GM12878 (cell line): ENCODE data around the gene MAPK8. TPM values are rescaled to one million over a fixed set of nuclear protein-coding genes. Genes with fewer than 3 reads are reported as not detected.

ENCODE experiments used
- ATAC-seq: fragments of 200-7000 bp; cut with Tn5 transposase; 3 replicates; pipeline ENCODE4 v1.9.1; 2020; ENCODE audit warnings: mild to moderate bottlenecking, moderate library complexity
- BruUV-seq: library from RNA; stranded (reverse); fragments of 400-500 nt; replicated peaks from 2 replicates; lab custom pipeline; 2021; lab: Mats Ljungman, UMichigan
- CTCF ChIA-PET: fragments of 300-600 bp; sonication (Branson Sonifier 250); formaldehyde crosslinking; extraction: SDS; loops from one replicate; lab custom pipeline; 2021; ENCODE audit warnings: inconsistent platforms; lab: Yijun Ruan, JAX
- POLR2A ChIA-PET: fragments of 350-600 bp; formaldehyde crosslinking; extraction: SDS; loops from one replicate; lab custom pipeline; 2021; ENCODE audit warnings: inconsistent platforms; lab: Charles Lee
- RAD21 ChIA-PET: fragments of 300-600 bp; sonication (Branson Sonifier 250); formaldehyde crosslinking; loops from one replicate; lab custom pipeline; 2023; ENCODE audit warnings: antibody characterized with exemption; ENCODE audit not compliant: unreplicated experiment; lab: Charles Lee
- SMC1A ChIA-PET: fragments of 300-600 bp; sonication (Branson Sonifier 250); formaldehyde crosslinking; loops from one replicate; lab custom pipeline; 2023; ENCODE audit not compliant: unreplicated experiment, uncharacterized antibody; lab: Charles Lee
- DNase-seq: peaks from one replicate; pipeline ENCODE4 v3.0.0-alpha.2; 2011; ENCODE audit warnings: low read depth, low spot score
- FAIRE-seq: peaks from 3 replicates; lab custom pipeline; 2011; peaks lifted over from hg19 to GRCh38; lab: Jason Lieb, UNC
- H2AFZ ChIP-seq: 2 replicates; pipeline ENCODE4 v1.6.0; 2011; ENCODE audit warnings: low read depth, low read length, control low read depth; ENCODE audit not compliant: control insufficient read depth
- H3K27ac ChIP-seq: 2 replicates; pipeline ENCODE4 v1.5.1; 2011; ENCODE audit warnings: control low read depth; ENCODE audit not compliant: control insufficient read depth, insufficient read depth
- H3K27me3 ChIP-seq, 2 experiments: replicated peaks in 1 of 2; 2 replicates each; pipeline versions ENCODE4 v1.6.0 to v1.6.1; 2011; ENCODE audit warnings: low read length in 1 of 2; ENCODE audit not compliant: control insufficient read depth in 2 of 2, insufficient read depth in 2 of 2
- H3K36me3 ChIP-seq, 2 experiments: 2 replicates each; pipeline ENCODE4 v1.5.1; 2011; ENCODE audit warnings: low read length in 1 of 2; ENCODE audit not compliant: control insufficient read depth in 2 of 2, insufficient read depth in 2 of 2
- H3K4me1 ChIP-seq: 2 replicates; pipeline ENCODE4 v1.6.1; 2011; ENCODE audit warnings: mild to moderate bottlenecking, low read length, moderate library complexity, mixed read lengths; ENCODE audit not compliant: control insufficient read depth, insufficient read depth
- H3K4me2 ChIP-seq: 2 replicates; pipeline ENCODE4 v1.6.0; 2011; ENCODE audit warnings: control low read depth; ENCODE audit not compliant: control insufficient read depth, insufficient read depth
- H3K4me3 ChIP-seq: fragments of 200-600 bp; sonication (generic); 2 replicates; pipeline ENCODE4 v1.5.1; 2016
- H3K79me2 ChIP-seq: 2 replicates; pipeline ENCODE4 v1.6.0; 2011; ENCODE audit warnings: low read length; ENCODE audit not compliant: control insufficient read depth, insufficient read depth
- H3K9ac ChIP-seq: 2 replicates; pipeline ENCODE4 v1.8.0; 2011; ENCODE audit warnings: low read length, control low read depth, mixed read lengths; ENCODE audit not compliant: control insufficient read depth, insufficient read depth
- H3K9me3 ChIP-seq: replicated peaks from 3 replicates; pipeline ENCODE4 v1.5.1; 2011; ENCODE audit warnings: mild to moderate bottlenecking, low read length; ENCODE audit not compliant: control insufficient read depth, insufficient read depth
- H4K20me1 ChIP-seq: 2 replicates; pipeline ENCODE4 v1.6.0; 2011; ENCODE audit not compliant: control insufficient read depth, insufficient read depth
- BRCA1 ChIP-seq: IDR thresholded peaks from 2 replicates; pipeline ENCODE4 v1.6.1; 2011; ENCODE audit warnings: low read depth, low read length, improper control_type of control experiment
- CREB1 ChIP-seq: IDR thresholded peaks from 2 replicates; pipeline ENCODE4 v1.6.1; 2012; ENCODE audit warnings: low read depth, mild to moderate bottlenecking, inconsistent platforms
- EGR1 ChIP-seq, 2 experiments: IDR thresholded peaks; 1 replicate in 1 of 2; 2 replicates in 1 of 2; pipeline ENCODE4 v1.6.1; 2011 to 2012; ENCODE audit warnings: low read depth in 2 of 2, low read length in 2 of 2, borderline replicate concordance in 1 of 2, mild to moderate bottlenecking in 1 of 2, moderate library complexity in 1 of 2
- ETV6 ChIP-seq, 2 experiments: fragments of 450-650 bp in 1 of 2; IDR thresholded peaks in 1 of 2; conservative IDR thresholded peaks in 1 of 2; 2 replicates each; pipeline ENCODE4 v1.6.1; 2014; ENCODE audit warnings: antibody characterized with exemption in 1 of 2, borderline replicate concordance in 1 of 2, low read depth in 1 of 2, mild to moderate bottlenecking in 1 of 2, moderate library complexity in 1 of 2
- IKZF1 ChIP-seq: fragments of 450-650 bp; conservative IDR thresholded peaks from 2 replicates; pipeline ENCODE4 v1.6.1; 2017; ENCODE audit warnings: antibody characterized with exemption, mild to moderate bottlenecking
- KAT2A ChIP-seq: conservative IDR thresholded peaks from 2 replicates; pipeline ENCODE4 v1.6.1; 2011; ENCODE audit warnings: low read depth, low read length; ENCODE audit not compliant: control insufficient read depth
- MTA3 ChIP-seq: IDR thresholded peaks from 2 replicates; pipeline ENCODE4 v1.6.1; 2012; ENCODE audit warnings: low read length, inconsistent platforms, borderline replicate concordance
- MYB ChIP-seq: fragments of 150-350 bp; IDR thresholded peaks from 2 replicates; pipeline ENCODE4 v1.6.1; 2014; ENCODE audit warnings: mild to moderate bottlenecking, low read depth, low read length, borderline replicate concordance
- NFYB ChIP-seq: IDR thresholded peaks from 2 replicates; pipeline ENCODE4 v1.6.1; 2011; ENCODE audit warnings: low read depth, mild to moderate bottlenecking, low read length, improper control_type of control experiment, moderate library complexity; ENCODE audit not compliant: insufficient read depth
- NR2C2 ChIP-seq: IDR thresholded peaks from 2 replicates; pipeline ENCODE4 v1.6.1; 2011; ENCODE audit warnings: borderline replicate concordance, low read depth; ENCODE audit not compliant: control insufficient read depth, insufficient read length
- NR2F1 ChIP-seq: fragments of 450-650 bp; conservative IDR thresholded peaks from 2 replicates; pipeline ENCODE4 v1.6.1; 2017; ENCODE audit warnings: mild to moderate bottlenecking
- POLR2AphosphoS2 ChIP-seq: IDR thresholded peaks from 2 replicates; pipeline ENCODE4 v1.6.1; 2011; ENCODE audit warnings: low read depth, mild to moderate bottlenecking, low read length, improper control_type of control experiment, moderate library complexity
- SIN3A ChIP-seq: IDR thresholded peaks from 2 replicates; pipeline ENCODE4 v1.6.1; 2012; ENCODE audit warnings: low read depth, low read length, improper control_type of control experiment
- SMAD1 ChIP-seq: fragments of 450-650 bp; IDR thresholded peaks from 2 replicates; pipeline ENCODE4 v1.6.1; 2018; ENCODE audit warnings: mild to moderate bottlenecking, low read depth; ENCODE audit not compliant: partially characterized antibody
- SMAD5 ChIP-seq: IDR thresholded peaks from 2 replicates; pipeline ENCODE4 v1.6.1; 2016; ENCODE audit warnings: antibody characterized with exemption, low read depth
- SPI1 ChIP-seq: IDR thresholded peaks from 2 replicates; pipeline ENCODE4 v1.6.1; 2011; ENCODE audit warnings: low read depth, mild to moderate bottlenecking, low read length, moderate library complexity, borderline replicate concordance; ENCODE audit not compliant: insufficient read depth
- TARDBP ChIP-seq: IDR thresholded peaks from 2 replicates; pipeline ENCODE4 v1.6.1; 2016; ENCODE audit warnings: borderline replicate concordance
- TCF7 ChIP-seq: IDR thresholded peaks from 2 replicates; pipeline ENCODE4 v1.6.1; 2014; ENCODE audit warnings: antibody characterized with exemption, borderline replicate concordance
- YY1 ChIP-seq: IDR thresholded peaks from 2 replicates; pipeline ENCODE4 v1.6.1; 2011; ENCODE audit warnings: low read depth, mild to moderate bottlenecking, low read length
- WGBS: methylation state at CpG from one replicate; pipeline ENCODE4 v1.1.6; 2016; ENCODE audit warnings: low lambda C conversion rate; ENCODE audit not compliant: insufficient replicate concordance, insufficient coverage; ENCODE audit errors: missing lambda C conversion rate; 5-methylcytosine and 5-hydroxymethylcytosine counted together
- in situ Hi-C: fragments of 300-500 bp; cut with MboI; formaldehyde crosslinking; loops from 9 replicates; pipeline ENCODE4 v1.14.3; 2018; ENCODE audit warnings: mixed read lengths
- intact Hi-C: fragments of 100-400 bp; cut with micrococcal nuclease; formaldehyde crosslinking; loops from one replicate; pipeline ENCODE4 v1.14.2; 2022; ENCODE audit not compliant: unreplicated experiment
- polyA plus RNA-seq, 11 experiments: library from polyadenylated mRNA; depleted of rRNA in 4 of 11; unstranded in 6 of 11; stranded (reverse) in 5 of 11; fragments of >200 nt; fragmentation: Nextera tagmentation in 4 of 11; fragmentation: Illumina TruSeq in 1 of 11; extraction: Ambion mirVana in 4 of 11; extraction: Trizol in 1 of 11; gene quantifications; 1 replicate in 1 of 11; 2 replicates in 10 of 11; pipeline versions ENCODE4 v1.2.1 to v1.2.3, GENCODE V29; 2011 to 2016; ENCODE audit warnings: inconsistent platforms in 2 of 11, missing spikeins in 2 of 11, low read depth in 1 of 11
- total RNA-seq, 4 experiments: library from RNA; depleted of rRNA in 3 of 4; stranded (reverse); fragments of >200 nt in 3 of 4; fragmentation: Illumina TruSeq in 1 of 4; extraction: Trizol in 1 of 4; gene quantifications; 2 replicates each; pipeline versions ENCODE4 v1.2.1 to v1.2.3, GENCODE V29; 2013 to 2021

MAPK8 gene
- total and polyA plus RNA-seq, 10 of the 15 experiments (the other 5 are each of a cell fraction or from before 2014, with no cell fraction given) = 3.9 to 102 (median 40.0) TPM

GRCh38 chr10:48469516-48470020 lies 163.1 kb downstream of the MAPK8 start:
- BruUV-seq = no TSS peak
- 59% methylated on average over 4 of the region's 4 CpGs for WGBS

More at GRCh38 chr10:48469516-48470020, 163.1 kb downstream of the MAPK8 start:
- TF ChIP-seq YY1 (no peak), NR2F1 (no peak), TARDBP (no peak), ETV6 (conservative IDR thresholded peaks at IDR 0.05 in 1 of 2, IDR thresholded peaks at IDR 0.05 in 1 of 2; ENCODE audit: borderline replicate concordance in 1 of 2, low read depth in 1 of 2) (no peak), TCF7 (no peak), IKZF1 (no peak), POLR2AphosphoS2 (no peak), KAT2A (no peak), NR2C2 (no peak), SMAD1 (no peak), SMAD5 (no peak), EGR1 (IDR thresholded peaks at IDR 0.05; ENCODE audit: borderline replicate concordance in 1 of 2, low read depth in 2 of 2, low read length in 2 of 2) (no peak), SPI1 (no peak), NFYB (no peak), MTA3 (no peak), SIN3A (no peak), BRCA1 (no peak), MYB (no peak), CREB1 (no peak)
- Histone ChIP-seq H3K27ac (no peak overlapping the region), H3K4me3 (no peak overlapping the region), H3K9me3 (no peaks in the 10 kb centered on the region), H2AFZ (no peak overlapping the region), H3K27me3 (no peaks in the 10 kb centered on the region; a peak in 1 of 4 replicates), H3K4me2 (no peak overlapping the region), H3K4me1 (no peaks in the 10 kb centered on the region), H3K36me3 (no peaks in the 10 kb centered on the region), H3K9ac (no peak overlapping the region), H4K20me1 (no peaks in the 10 kb centered on the region), H3K79me2 (no peaks in the 10 kb centered on the region)
- in situ Hi-C loops = no loop called here
- ChIA-PET POLR2A (no interaction called here), SMC1A (interaction anchor here (0.8 to 0.9 kb wide), 2 partner anchors 11 to 70 kb away, joined by 3 to 5 read pairs; no protein-coding TSS in a partner anchor), CTCF (interaction anchor here (0.6 kb wide), 1 partner anchor 31 kb away, joined by 3 read pairs; no protein-coding TSS in a partner anchor), RAD21 (no interaction called here)
- intact Hi-C loops = no loop called here
- FAIRE-seq = no peak
- ATAC-seq = no peak
- DNase-seq = no peak
